Calu3 (cell line): Measurements from ENCODE around the gene ASCC2. TPM values are rescaled to one million over a fixed set of nuclear protein-coding genes. Genes with fewer than 3 reads are reported as not detected.

Experiments
- BruUV-seq: library from RNA; stranded (reverse); fragments of 400-500 nt; replicated peaks from 2 replicates; lab custom pipeline; 2021; lab: Mats Ljungman, UMichigan
- CTCF ChIA-PET: fragments of 300-600 bp; sonication (Branson Sonifier 250); formaldehyde crosslinking; loops from one replicate; lab custom pipeline; 2022; ENCODE audit warnings: antibody characterized with exemption; lab: Charles Lee
- DNase-seq: peaks from one replicate; pipeline ENCODE4 v3.0.0; 2022
- H3K27ac Mint-ChIP-seq: one replicate; pipeline ENCODE4 v1.8.0; 2022; ENCODE audit warnings: mixed read lengths; ENCODE audit not compliant: unreplicated experiment
- H3K27me3 Mint-ChIP-seq: one replicate; pipeline ENCODE4 v1.8.0; 2022; ENCODE audit warnings: mixed read lengths; ENCODE audit not compliant: unreplicated experiment
- H3K36me3 Mint-ChIP-seq: one replicate; pipeline ENCODE4 v1.8.0; 2022; ENCODE audit warnings: mild to moderate bottlenecking, moderate library complexity, mixed read lengths; ENCODE audit not compliant: insufficient read depth, unreplicated experiment
- H3K4me1 Mint-ChIP-seq: one replicate; pipeline ENCODE4 v1.8.0; 2022; ENCODE audit warnings: mild to moderate bottlenecking, low read depth, mixed read lengths; ENCODE audit not compliant: unreplicated experiment
- H3K4me3 Mint-ChIP-seq: one replicate; pipeline ENCODE4 v1.8.0; 2022; ENCODE audit warnings: mild to moderate bottlenecking, low read depth, moderate library complexity, mixed read lengths; ENCODE audit not compliant: unreplicated experiment
- H3K9me3 Mint-ChIP-seq: one replicate; pipeline ENCODE4 v1.8.0; 2022; ENCODE audit warnings: low read depth, mixed read lengths; ENCODE audit not compliant: unreplicated experiment
- CTCF ChIP-seq: fragments of 200-600 bp; IDR thresholded peaks from one replicate; pipeline ENCODE4 v1.8.0; 2022; ENCODE audit warnings: antibody characterized with exemption; ENCODE audit not compliant: unreplicated experiment
- intact Hi-C: fragments of 100-400 bp; cut with micrococcal nuclease; formaldehyde crosslinking; loops from one replicate; pipeline ENCODE4 v1.10.0; 2022; ENCODE audit not compliant: unreplicated experiment
- total RNA-seq: library from RNA; stranded (reverse); gene quantifications from 2 replicates; pipeline ENCODE4 v1.2.3, GENCODE V29; 2022

The ASCC2 gene
- total RNA-seq, 1 experiment from 2014 or later, result 62.6 TPM

- no peaks in the 10 kb centered on the region for H3K4me1 Mint-ChIP-seq
- no peak for TF ChIP-seq CTCF
- no TSS peak for BruUV-seq
- no peaks in the 10 kb centered on the region for H3K27me3 Mint-ChIP-seq
- no peaks in the 10 kb centered on the region for H3K36me3 Mint-ChIP-seq
- no peak overlapping the region for H3K4me3 Mint-ChIP-seq
- intact Hi-C loops, result no loop called here
- no peaks in the 10 kb centered on the region for H3K9me3 Mint-ChIP-seq
- no peak for DNase-seq
- CTCF ChIA-PET, result interaction anchor here (0.6 kb wide), 1 partner anchor 32 kb away, joined by 3 read pairs; no protein-coding TSS in a partner anchor
- H3K27ac Mint-ChIP-seq, result no peak overlapping the region
These were observed 98.7 kb downstream of the ASCC2 start for GRCh38 chr22:29739346-29739875.

Other genes with a start within 250 kb of the ASCC2 start
- 117 and 132 TPM in 2 replicates for gene NF2, start 234.6 kb downstream of the ASCC2 start, total RNA-seq
- gene CABP7, start 118.3 kb downstream of the ASCC2 start, total RNA-seq, result not detected in 2 replicates
- gene ZMAT5, start 71.3 kb downstream of the ASCC2 start, total RNA-seq, result 20.5 and 21.0 TPM in 2 replicates
- 113 and 120 TPM in 2 replicates for gene UQCR10, start 70.9 kb downstream of the ASCC2 start, total RNA-seq
- gene MTMR3, start 44.9 kb upstream of the ASCC2 start, total RNA-seq, result 34.5 and 40.1 TPM in 2 replicates
- gene HORMAD2, start 242.2 kb upstream of the ASCC2 start, total RNA-seq, result not detected in 2 replicates